CD14-positive monocyte (primary cell): ENCODE results near the gene JPH2. TPM values are rescaled to one million over a fixed set of nuclear protein-coding genes. Genes with fewer than 3 reads are reported as not detected.

ENCODE experiments used
- DNase-seq, 3 donors: peaks; one replicate each; pipeline ENCODE4 v3.0.0-alpha.2; 2011 to 2022
- H2AFZ ChIP-seq: 2 replicates; pipeline ENCODE4 v1.6.0; 2012; ENCODE audit warnings: mild to moderate bottlenecking, low read depth, low read length, inconsistent platforms; ENCODE audit not compliant: insufficient read depth, poor library complexity, severe bottlenecking
- H3K27ac ChIP-seq, 2 donors: 1 replicate in 1 of 2; 2 replicates in 1 of 2; pipeline ENCODE4 v1.5.1; 2012 to 2013; ENCODE audit warnings: low read length in 2 of 2, control low read depth in 1 of 2, inconsistent platforms in 1 of 2, low read depth in 1 of 2, mild to moderate bottlenecking in 1 of 2
- H3K27me3 ChIP-seq, 2 donors: one replicate each; pipeline versions ENCODE4 v1.6.0 to v1.6.1; 2011 to 2013; ENCODE audit warnings: low read length in 2 of 2; ENCODE audit not compliant: control insufficient read depth in 2 of 2, insufficient read depth in 2 of 2
- H3K36me3 ChIP-seq, 2 donors: replicated peaks in 1 of 2; 1 replicate in 1 of 2; 2 replicates in 1 of 2; pipeline versions ENCODE4 v1.5.1 to v1.6.1; 2012 to 2013; ENCODE audit warnings: low read length in 2 of 2, control low read depth in 1 of 2, inconsistent platforms in 1 of 2, mild to moderate bottlenecking in 1 of 2; ENCODE audit not compliant: insufficient read depth in 2 of 2, control insufficient read depth in 1 of 2
- H3K4me1 ChIP-seq, 2 donors: 1 replicate in 1 of 2; 2 replicates in 1 of 2; pipeline versions ENCODE4 v1.5.1 to v1.6.1; 2012 to 2013; ENCODE audit warnings: low read length in 2 of 2, control low read depth in 1 of 2, inconsistent platforms in 1 of 2, mild to moderate bottlenecking in 1 of 2, moderate library complexity in 1 of 2; ENCODE audit not compliant: insufficient read depth in 2 of 2, control insufficient read depth in 1 of 2
- H3K4me2 ChIP-seq: replicated peaks from 2 replicates; pipeline ENCODE3; 2012; ENCODE audit warnings: low read length, moderate library complexity, mild to moderate bottlenecking; ENCODE audit not compliant: poor library complexity, severe bottlenecking; ENCODE audit errors: extremely low read depth
- H3K4me3 ChIP-seq, 3 experiments: fragments of 200-600 bp in 1 of 3; sonication (generic) in 1 of 3; replicated peaks in 1 of 3; 1 replicate in 2 of 3; 2 replicates in 1 of 3; pipeline ENCODE4 v1.5.1; 2011 to 2013; ENCODE audit warnings: low read length in 3 of 3, mild to moderate bottlenecking in 3 of 3, control low read depth in 2 of 3, low read depth in 2 of 3, inconsistent platforms in 1 of 3, moderate library complexity in 1 of 3
- H3K79me2 ChIP-seq: 2 replicates; pipeline ENCODE4 v1.6.0; 2012; ENCODE audit warnings: mild to moderate bottlenecking, control low read depth, inconsistent platforms, low read length, moderate library complexity; ENCODE audit not compliant: insufficient read depth
- H3K9ac ChIP-seq: 2 replicates; pipeline ENCODE4 v1.6.0; 2017; ENCODE audit warnings: low read length, mild to moderate bottlenecking; ENCODE audit not compliant: insufficient read depth, poor library complexity, severe bottlenecking
- H3K9me3 ChIP-seq, 2 donors: replicated peaks in 1 of 2; 1 replicate in 1 of 2; 2 replicates in 1 of 2; pipeline versions ENCODE4 v1.5.1 to v1.6.1; 2012 to 2013; ENCODE audit warnings: low read length in 2 of 2, control low read depth in 1 of 2; ENCODE audit not compliant: control insufficient read depth in 1 of 2, insufficient read depth in 1 of 2
- H4K20me1 ChIP-seq: 2 replicates; pipeline ENCODE4 v1.6.0; 2012; ENCODE audit warnings: mild to moderate bottlenecking, low read length, control low read depth, moderate library complexity; ENCODE audit not compliant: insufficient read depth
- H3K27ac Mint-ChIP-seq, 7 donors: one replicate each; pipeline ENCODE4 v1.8.0; 2020; ENCODE audit warnings: mild to moderate bottlenecking in 7 of 7, mixed read lengths in 7 of 7, moderate library complexity in 6 of 7, inconsistent platforms in 2 of 7
- H3K27me3 Mint-ChIP-seq, 3 donors: one replicate each; pipeline ENCODE4 v1.8.0; 2021 to 2022; ENCODE audit warnings: low read depth in 3 of 3, mild to moderate bottlenecking in 3 of 3, mixed read lengths in 3 of 3, moderate library complexity in 3 of 3, inconsistent platforms in 1 of 3
- H3K36me3 Mint-ChIP-seq, 2 donors: one replicate each; pipeline ENCODE4 v1.8.0; 2020; ENCODE audit warnings: mixed read lengths in 2 of 2, inconsistent platforms in 1 of 2, mild to moderate bottlenecking in 1 of 2
- H3K4me1 Mint-ChIP-seq: one replicate; pipeline ENCODE4 v1.8.0; 2020; ENCODE audit warnings: mild to moderate bottlenecking, mixed read lengths
- H3K4me3 Mint-ChIP-seq, 2 donors: one replicate each; pipeline ENCODE4 v1.8.0; 2020; ENCODE audit warnings: mild to moderate bottlenecking in 2 of 2, mixed read lengths in 2 of 2, moderate library complexity in 1 of 2
- H3K9me3 Mint-ChIP-seq, 7 donors: one replicate each; pipeline ENCODE4 v1.8.0; 2020 to 2022; ENCODE audit warnings: mixed read lengths in 7 of 7, mild to moderate bottlenecking in 6 of 7, moderate library complexity in 6 of 7, inconsistent platforms in 2 of 7
- WGBS: methylation state at CpG from one replicate; pipeline ENCODE4 v1.1.5; 2013; ENCODE audit warnings: missing lambda C conversion rate; ENCODE audit not compliant: insufficient coverage; 5-methylcytosine and 5-hydroxymethylcytosine counted together
- intact Hi-C, 2 donors: fragments of 100-400 bp; cut with micrococcal nuclease; formaldehyde crosslinking; loops; one replicate each; pipeline versions ENCODE4 v1.15.0 to v1.15.1; 2023
- polyA plus RNA-seq, 3 donors: library from polyadenylated mRNA; depleted of rRNA in 1 of 3; unstranded in 2 of 3; stranded (reverse) in 1 of 3; fragments of 300-500 nt in 2 of 3; fragments of >200 nt in 1 of 3; fragmentation: Illumina TruSeq in 2 of 3; gene quantifications; 1 replicate in 2 of 3; 2 replicates in 1 of 3; pipeline ENCODE4 v1.2.3, GENCODE V29; 2012 to 2021
- TF ChIP-seq, protein P1 (sequence below): fragments of 200-600 bp; IDR thresholded peaks from one replicate; pipeline ENCODE4 v1.8.0; 2022; ENCODE audit warnings: antibody characterized with exemption, mild to moderate bottlenecking

The JPH2 gene
- polyA plus RNA-seq, 3 donors = not detected

- no peaks in the 10 kb centered on the region for H3K9me3 ChIP-seq
- H3K27ac ChIP-seq = no peak overlapping the region
- WGBS = no CpG with 5 or more reads among the region's 4 CpGs
- no peak overlapping the region for H3K4me2 ChIP-seq
- no peak overlapping the region for H2AFZ ChIP-seq
- no peaks in the 10 kb centered on the region for H3K4me1 Mint-ChIP-seq
- DNase-seq = no peak
- H3K79me2 ChIP-seq = no peaks in the 10 kb centered on the region
- peaks cover 14 to 18% (median 18%) of the 10 kb centered on the region in 3 donors for H3K27me3 Mint-ChIP-seq
- TF ChIP-seq, protein P1, sequence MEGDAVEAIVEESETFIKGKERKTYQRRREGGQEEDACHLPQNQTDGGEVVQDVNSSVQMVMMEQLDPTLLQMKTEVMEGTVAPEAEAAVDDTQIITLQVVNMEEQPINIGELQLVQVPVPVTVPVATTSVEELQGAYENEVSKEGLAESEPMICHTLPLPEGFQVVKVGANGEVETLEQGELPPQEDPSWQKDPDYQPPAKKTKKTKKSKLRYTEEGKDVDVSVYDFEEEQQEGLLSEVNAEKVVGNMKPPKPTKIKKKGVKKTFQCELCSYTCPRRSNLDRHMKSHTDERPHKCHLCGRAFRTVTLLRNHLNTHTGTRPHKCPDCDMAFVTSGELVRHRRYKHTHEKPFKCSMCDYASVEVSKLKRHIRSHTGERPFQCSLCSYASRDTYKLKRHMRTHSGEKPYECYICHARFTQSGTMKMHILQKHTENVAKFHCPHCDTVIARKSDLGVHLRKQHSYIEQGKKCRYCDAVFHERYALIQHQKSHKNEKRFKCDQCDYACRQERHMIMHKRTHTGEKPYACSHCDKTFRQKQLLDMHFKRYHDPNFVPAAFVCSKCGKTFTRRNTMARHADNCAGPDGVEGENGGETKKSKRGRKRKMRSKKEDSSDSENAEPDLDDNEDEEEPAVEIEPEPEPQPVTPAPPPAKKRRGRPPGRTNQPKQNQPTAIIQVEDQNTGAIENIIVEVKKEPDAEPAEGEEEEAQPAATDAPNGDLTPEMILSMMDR = no peak
- intact Hi-C loops = no loop called here
- no peak overlapping the region for H3K9ac ChIP-seq
- H3K27ac Mint-ChIP-seq = no peak overlapping the region
- no peak overlapping the region for H3K4me3 ChIP-seq
- H3K36me3 ChIP-seq = no peaks in the 10 kb centered on the region
- peaks cover 10 to 13% of the 10 kb centered on the region in 2 donors for H3K27me3 ChIP-seq
- no peaks in the 10 kb centered on the region for H3K4me1 ChIP-seq
- no peaks in the 10 kb centered on the region for H3K36me3 Mint-ChIP-seq
- H3K4me3 Mint-ChIP-seq = no peak overlapping the region
- H3K9me3 Mint-ChIP-seq = peaks cover 0 to 4% (median 0%) of the 10 kb centered on the region in 7 donors
- H4K20me1 ChIP-seq = no peaks in the 10 kb centered on the region
Observed at GRCh38 chr20:44166008-44166407, 21.0 kb downstream of the JPH2 start.

GRCh38 chr20:44160133-44160532 is 26.9 kb downstream of the JPH2 start:
- H3K4me1 ChIP-seq = no peaks in the 10 kb centered on the region
- H3K4me2 ChIP-seq = no peak overlapping the region
- no peaks in the 10 kb centered on the region for H3K79me2 ChIP-seq
- no peaks in the 10 kb centered on the region for H4K20me1 ChIP-seq
- intact Hi-C loops = no loop called here
- H3K4me3 Mint-ChIP-seq = no peak overlapping the region
- no peak for DNase-seq
- H3K9me3 ChIP-seq = no peaks in the 10 kb centered on the region
- no peak overlapping the region for H2AFZ ChIP-seq
- H3K27me3 Mint-ChIP-seq = peaks cover 4 to 23% (median 13%) of the 10 kb centered on the region in 3 donors
- H3K4me1 Mint-ChIP-seq = no peaks in the 10 kb centered on the region
- no peak overlapping the region for H3K27ac ChIP-seq
- no peaks in the 10 kb centered on the region for H3K36me3 ChIP-seq
- H3K27ac Mint-ChIP-seq = no peak overlapping the region
- TF ChIP-seq, protein P1 = no peak
- 50% methylated on average over 56 of the region's 56 CpGs for WGBS
- H3K9ac ChIP-seq = no peak overlapping the region
- no peak overlapping the region for H3K4me3 ChIP-seq
- peaks cover 0 to 2% (median 0%) of the 10 kb centered on the region in 7 donors for H3K9me3 Mint-ChIP-seq
- H3K27me3 ChIP-seq = no peaks in the 10 kb centered on the region
- H3K36me3 Mint-ChIP-seq = no peaks in the 10 kb centered on the region
